Measurements from ENCODE around the gene USP31. TPM values are rescaled to one million over a fixed set of nuclear protein-coding genes. Genes with fewer than 3 reads are reported as not detected.

USP31 gene
- total RNA-seq, 3 donors from 2014 or later (not counting 1 experiment from before 2014, with no cell fraction given) = 6.1 to 6.6 (median 6.3) TPM

- Mint-ChIP-seq H3K4me1 (peaks cover 0 to 13% of the 10 kb centered on the region in 2 donors), H3K27me3 (ENCODE audit: low read depth in 2 of 2) (peaks cover 8 to 12% of the 10 kb centered on the region in 2 donors)
Observed at GRCh38 chr16:23194497-23195221, 45.4 kb upstream of the USP31 start.

GRCh38 chr16:23188911-23189310, 39.7 kb upstream of the USP31 start:
- no peak overlapping the region for H3K4me3 ChIP-seq (ENCODE audit: low read length)
- H3K27ac Mint-ChIP-seq = no peak overlapping the region
- H3K4me1 ChIP-seq (ENCODE audit: control insufficient read depth, insufficient read depth, low read length) = no peaks in the 10 kb centered on the region
- H3K9me3 Mint-ChIP-seq = no peaks in the 10 kb centered on the region
- 86% methylated on average over 2 of the region's 2 CpGs for WGBS (ENCODE audit: insufficient coverage)
- H3K27ac ChIP-seq (ENCODE audit: low read length) = no peak overlapping the region
- peaks cover 28 to 40% of the 10 kb centered on the region in 2 donors for H3K27me3 Mint-ChIP-seq (ENCODE audit: low read depth in 2 of 2)
- H3K9me3 ChIP-seq (ENCODE audit: control insufficient read depth, insufficient read depth, low read length) = no peaks in the 10 kb centered on the region
- H3K36me3 ChIP-seq (ENCODE audit: control insufficient read depth, insufficient read depth, low read length) = no peaks in the 10 kb centered on the region
- intact Hi-C loops (cut with micrococcal nuclease) = loop anchor here (10.0 kb wide), 2 partner anchors 246 to 1316 kb away; no protein-coding TSS in a partner anchor
- peaks cover 4% of the 10 kb centered on the region for H3K27me3 ChIP-seq (ENCODE audit: control insufficient read depth, insufficient read depth, low read length)
- no peak overlapping the region for H3K4me3 Mint-ChIP-seq
- no peaks in the 10 kb centered on the region for H3K4me1 Mint-ChIP-seq
- H3K36me3 Mint-ChIP-seq = no peaks in the 10 kb centered on the region
- DNase-seq (no peak), ATAC-seq (peak in 1 of 3 donors; percentile 25)
- no peak for TF ChIP-seq CTCF (IDR thresholded peaks at IDR 0.05)

More at GRCh38 chr16:23194497-23195221, 45.4 kb upstream of the USP31 start:
- Histone ChIP-seq H3K27ac (ENCODE audit: low read length) (no peak overlapping the region), H3K36me3 (ENCODE audit: control insufficient read depth, insufficient read depth, low read length) (no peaks in the 10 kb centered on the region), H3K9me3 (ENCODE audit: control insufficient read depth, insufficient read depth, low read length) (no peaks in the 10 kb centered on the region), H3K4me1 (ENCODE audit: control insufficient read depth, insufficient read depth, low read length) (no peaks in the 10 kb centered on the region), H3K4me3 (ENCODE audit: low read length) (no peak overlapping the region), H3K27me3 (ENCODE audit: control insufficient read depth, insufficient read depth, low read length) (no peaks in the 10 kb centered on the region)
- WGBS (ENCODE audit: insufficient coverage) = 81% methylated on average over 9 of the region's 9 CpGs
- DNase-seq = no peak
- intact Hi-C loops (cut with micrococcal nuclease) = no loop called here
- no peak for ATAC-seq
- Mint-ChIP-seq H3K4me3 (no peak overlapping the region), H3K36me3 (no peaks in the 10 kb centered on the region), H3K27ac (no peak overlapping the region), H3K9me3 (no peaks in the 10 kb centered on the region)
- no peak for TF ChIP-seq CTCF (IDR thresholded peaks at IDR 0.05)

GRCh38 chr16:23187341-23187740, 38.1 kb upstream of the USP31 start:
- H3K27me3 ChIP-seq (ENCODE audit: control insufficient read depth, insufficient read depth, low read length) = peaks cover 13% of the 10 kb centered on the region
- no peaks in the 10 kb centered on the region for H3K9me3 ChIP-seq (ENCODE audit: control insufficient read depth, insufficient read depth, low read length)
- peaks cover 34 to 38% of the 10 kb centered on the region in 2 donors for H3K27me3 Mint-ChIP-seq (ENCODE audit: low read depth in 2 of 2)

More at GRCh38 chr16:23187341-23187740, 38.1 kb upstream of the USP31 start:
- Histone ChIP-seq H3K4me1 (ENCODE audit: control insufficient read depth, insufficient read depth, low read length) (peaks cover 8% of the 10 kb centered on the region), H3K4me3 (ENCODE audit: low read length) (no peak overlapping the region), H3K36me3 (ENCODE audit: control insufficient read depth, insufficient read depth, low read length) (no peaks in the 10 kb centered on the region), H3K27ac (ENCODE audit: low read length) (no peak overlapping the region)
- ATAC-seq (no peak), DNase-seq (no peak)
- TF ChIP-seq CTCF (IDR thresholded peaks at IDR 0.05) = no peak
- H3K4me3 Mint-ChIP-seq = no peak overlapping the region
- no peaks in the 10 kb centered on the region for H3K9me3 Mint-ChIP-seq
- H3K27ac Mint-ChIP-seq = no peak overlapping the region
- H3K4me1 Mint-ChIP-seq = peaks cover under 1 to 1% of the 10 kb centered on the region in 2 donors
- no peaks in the 10 kb centered on the region for H3K36me3 Mint-ChIP-seq
- intact Hi-C loops (cut with micrococcal nuclease) = loop anchor here (10.0 kb wide), 2 partner anchors 247 to 1317 kb away; no protein-coding TSS in a partner anchor
- 45% methylated on average over 3 of the region's 3 CpGs for WGBS (ENCODE audit: insufficient coverage)
